ENCODE measurements around the gene LY6G6D. TPM values are rescaled to one million over a fixed set of nuclear protein-coding genes. Genes with fewer than 3 reads are reported as not detected.

Gene LY6G6D
- total and polyA plus RNA-seq, 2 of the 13 experiments (the other 11 are each of a cell fraction or from before 2014, with no cell fraction given): not detected

GRCh38 chr6:31736768-31737314 is 21.7 kb downstream of the LY6G6D start (continued):
- TF ChIP-seq PAX8 (CRISPR knock-in tag; IDR thresholded peaks at IDR 0.05; ENCODE audit: borderline replicate concordance): 0 out of 2 replicates have a peak, but pooled peaks have one; percentile 23
- TF ChIP-seq, protein P1, sequence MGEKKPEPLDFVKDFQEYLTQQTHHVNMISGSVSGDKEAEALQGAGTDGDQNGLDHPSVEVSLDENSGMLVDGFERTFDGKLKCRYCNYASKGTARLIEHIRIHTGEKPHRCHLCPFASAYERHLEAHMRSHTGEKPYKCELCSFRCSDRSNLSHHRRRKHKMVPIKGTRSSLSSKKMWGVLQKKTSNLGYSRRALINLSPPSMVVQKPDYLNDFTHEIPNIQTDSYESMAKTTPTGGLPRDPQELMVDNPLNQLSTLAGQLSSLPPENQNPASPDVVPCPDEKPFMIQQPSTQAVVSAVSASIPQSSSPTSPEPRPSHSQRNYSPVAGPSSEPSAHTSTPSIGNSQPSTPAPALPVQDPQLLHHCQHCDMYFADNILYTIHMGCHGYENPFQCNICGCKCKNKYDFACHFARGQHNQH (CRISPR knock-in tag; IDR thresholded peaks at IDR 0.05): peak; percentile 15; the same call in 1 of the 2 replicates
- TF ChIP-seq ZNF24 (IDR thresholded peaks at IDR 0.05): no peak
- TF ChIP-seq KLF12 (CRISPR knock-in tag; IDR thresholded peaks at IDR 0.05; ENCODE audit: borderline replicate concordance): 0 out of 2 replicates have a peak, but pooled peaks have one; percentile 3
- TF ChIP-seq, protein P2, sequence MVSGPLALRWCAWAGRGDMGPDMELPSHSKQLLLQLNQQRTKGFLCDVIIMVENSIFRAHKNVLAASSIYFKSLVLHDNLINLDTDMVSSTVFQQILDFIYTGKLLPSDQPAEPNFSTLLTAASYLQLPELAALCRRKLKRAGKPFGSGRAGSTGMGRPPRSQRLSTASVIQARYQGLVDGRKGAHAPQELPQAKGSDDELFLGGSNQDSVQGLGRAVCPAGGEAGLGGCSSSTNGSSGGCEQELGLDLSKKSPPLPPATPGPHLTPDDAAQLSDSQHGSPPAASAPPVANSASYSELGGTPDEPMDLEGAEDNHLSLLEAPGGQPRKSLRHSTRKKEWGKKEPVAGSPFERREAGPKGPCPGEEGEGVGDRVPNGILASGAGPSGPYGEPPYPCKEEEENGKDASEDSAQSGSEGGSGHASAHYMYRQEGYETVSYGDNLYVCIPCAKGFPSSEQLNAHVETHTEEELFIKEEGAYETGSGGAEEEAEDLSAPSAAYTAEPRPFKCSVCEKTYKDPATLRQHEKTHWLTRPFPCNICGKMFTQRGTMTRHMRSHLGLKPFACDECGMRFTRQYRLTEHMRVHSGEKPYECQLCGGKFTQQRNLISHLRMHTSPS (CRISPR knock-in tag; IDR thresholded peaks at IDR 0.05; ENCODE audit: low read depth): 0 out of 2 replicates have a peak, but pooled peaks have one; percentile 19
- TF ChIP-seq ATF7-NPFF (CRISPR knock-in tag; IDR thresholded peaks at IDR 0.05; ENCODE audit: low read depth): no peak
- TF ChIP-seq, protein P3, sequence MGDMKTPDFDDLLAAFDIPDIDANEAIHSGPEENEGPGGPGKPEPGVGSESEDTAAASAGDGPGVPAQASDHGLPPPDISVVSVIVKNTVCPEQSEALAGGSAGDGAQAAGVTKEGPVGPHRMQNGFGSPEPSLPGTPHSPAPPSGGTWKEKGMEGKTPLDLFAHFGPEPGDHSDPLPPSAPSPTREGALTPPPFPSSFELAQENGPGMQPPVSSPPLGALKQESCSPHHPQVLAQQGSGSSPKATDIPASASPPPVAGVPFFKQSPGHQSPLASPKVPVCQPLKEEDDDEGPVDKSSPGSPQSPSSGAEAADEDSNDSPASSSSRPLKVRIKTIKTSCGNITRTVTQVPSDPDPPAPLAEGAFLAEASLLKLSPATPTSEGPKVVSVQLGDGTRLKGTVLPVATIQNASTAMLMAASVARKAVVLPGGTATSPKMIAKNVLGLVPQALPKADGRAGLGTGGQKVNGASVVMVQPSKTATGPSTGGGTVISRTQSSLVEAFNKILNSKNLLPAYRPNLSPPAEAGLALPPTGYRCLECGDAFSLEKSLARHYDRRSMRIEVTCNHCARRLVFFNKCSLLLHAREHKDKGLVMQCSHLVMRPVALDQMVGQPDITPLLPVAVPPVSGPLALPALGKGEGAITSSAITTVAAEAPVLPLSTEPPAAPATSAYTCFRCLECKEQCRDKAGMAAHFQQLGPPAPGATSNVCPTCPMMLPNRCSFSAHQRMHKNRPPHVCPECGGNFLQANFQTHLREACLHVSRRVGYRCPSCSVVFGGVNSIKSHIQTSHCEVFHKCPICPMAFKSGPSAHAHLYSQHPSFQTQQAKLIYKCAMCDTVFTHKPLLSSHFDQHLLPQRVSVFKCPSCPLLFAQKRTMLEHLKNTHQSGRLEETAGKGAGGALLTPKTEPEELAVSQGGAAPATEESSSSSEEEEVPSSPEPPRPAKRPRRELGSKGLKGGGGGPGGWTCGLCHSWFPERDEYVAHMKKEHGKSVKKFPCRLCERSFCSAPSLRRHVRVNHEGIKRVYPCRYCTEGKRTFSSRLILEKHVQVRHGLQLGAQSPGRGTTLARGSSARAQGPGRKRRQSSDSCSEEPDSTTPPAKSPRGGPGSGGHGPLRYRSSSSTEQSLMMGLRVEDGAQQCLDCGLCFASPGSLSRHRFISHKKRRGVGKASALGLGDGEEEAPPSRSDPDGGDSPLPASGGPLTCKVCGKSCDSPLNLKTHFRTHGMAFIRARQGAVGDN (CRISPR knock-in tag; IDR thresholded peaks at IDR 0.05): peak; percentile 53
- TF ChIP-seq ATF7 (IDR thresholded peaks at IDR 0.05): no peak
- no peak for TF ChIP-seq ATF7 (CRISPR knock-in tag; IDR thresholded peaks at IDR 0.05)
- no peak for TF ChIP-seq MBNL3 (CRISPR knock-in tag; conservative IDR thresholded peaks at IDR 0.05)
- TF ChIP-seq CHD2 (IDR thresholded peaks at IDR 0.05; ENCODE audit: low read depth, low read length): 0 out of 2 replicates have a peak, but pooled peaks have one; percentile 22
- no peak; the same call in 1 of the 2 replicates for TF ChIP-seq KDM5B (CRISPR knock-in tag; IDR thresholded peaks at IDR 0.05; ENCODE audit: borderline replicate concordance)
- TF ChIP-seq TSC22D2 (CRISPR knock-in tag; IDR thresholded peaks at IDR 0.05; ENCODE audit: borderline replicate concordance): peak; percentile 13; the same call in 1 of the 2 replicates
- peak; percentile 72; the same call in 1 of the 2 replicates for TF ChIP-seq ZNF598 (CRISPR knock-in tag; IDR thresholded peaks at IDR 0.05; ENCODE audit: borderline replicate concordance)
- no peak for TF ChIP-seq NFIC (IDR thresholded peaks at IDR 0.05; ENCODE audit: low read length)
- TF ChIP-seq ZNF136 (CRISPR knock-in tag; IDR thresholded peaks at IDR 0.05; ENCODE audit: low read depth): no peak; the same call in 1 of the 2 replicates
- TF ChIP-seq TERF1 (CRISPR knock-in tag; IDR thresholded peaks at IDR 0.05): 0 out of 2 replicates have a peak, but pooled peaks have one; percentile 24
- TF ChIP-seq HMGXB4 (CRISPR knock-in tag; IDR thresholded peaks at IDR 0.05; ENCODE audit: borderline replicate concordance in 1 of 2, low read depth in 1 of 2): no peak; a peak in 2 of 4 replicates
- 0 out of 2 replicates have a peak, but pooled peaks have one; percentile 8 for TF ChIP-seq STAT5B (CRISPR knock-in tag; IDR thresholded peaks at IDR 0.05)

Measured in HepG2 (cell line).